RWPE2 (cell line): ENCODE results near the gene NDE1.

ENCODE experiments used
- ATAC-seq: fragments of 200-7000 bp; cut with Tn5 transposase; 3 replicates; pipeline ENCODE4 v1.9.1; 2021; ENCODE audit warnings: low read depth
- DNase-seq: peaks from one replicate; pipeline ENCODE4 v3.0.0-alpha.2; 2020; ENCODE audit warnings: low spot score
- H3K27ac ChIP-seq: fragments of 450-650 bp; 2 replicates; pipeline ENCODE4 v1.5.1; 2017; ENCODE audit warnings: mild to moderate bottlenecking; ENCODE audit not compliant: poor library complexity, severe bottlenecking
- H3K27me3 ChIP-seq: fragments of 250-450 bp; sonication (Bioruptor Pico); 2 replicates; pipeline ENCODE4 v1.5.1; 2021; ENCODE audit warnings: mild to moderate bottlenecking, moderate library complexity; ENCODE audit not compliant: insufficient read depth, poor library complexity, severe bottlenecking
- H3K36me3 ChIP-seq: fragments of 250-450 bp; sonication (Bioruptor Pico); 2 replicates; pipeline ENCODE4 v1.5.1; 2020; ENCODE audit warnings: low read depth, mild to moderate bottlenecking, moderate library complexity
- H3K4me1 ChIP-seq: fragments of 250-450 bp; sonication (Bioruptor Pico); 2 replicates; pipeline ENCODE4 v1.5.1; 2021; ENCODE audit warnings: mild to moderate bottlenecking, moderate library complexity; ENCODE audit not compliant: insufficient read depth, poor library complexity, severe bottlenecking
- H3K4me3 ChIP-seq: fragments of 250-450 bp; sonication (Bioruptor Pico); 2 replicates; pipeline ENCODE4 v1.5.1; 2021; ENCODE audit warnings: mild to moderate bottlenecking, moderate library complexity; ENCODE audit not compliant: severe bottlenecking
- H3K9me3 ChIP-seq: fragments of 250-450 bp; sonication (Bioruptor Pico); 2 replicates; pipeline ENCODE4 v1.5.1; 2021; ENCODE audit warnings: mild to moderate bottlenecking, moderate library complexity; ENCODE audit not compliant: severe bottlenecking
- CTCF ChIP-seq: fragments of 450-650 bp; IDR thresholded peaks from one replicate; pipeline ENCODE4 v1.5.1; 2017; ENCODE audit warnings: mild to moderate bottlenecking, moderate library complexity; ENCODE audit not compliant: poor library complexity, severe bottlenecking

NDE1 gene

GRCh38 chr16:15621889-15622288, 28.2 kb upstream of the NDE1 start:
- ATAC-seq, result no peak
- Histone ChIP-seq H3K9me3 (no peaks in the 10 kb centered on the region), H3K36me3 (peaks cover 71% of the 10 kb centered on the region), H3K4me3 (no peak overlapping the region), H3K27me3 (no peaks in the 10 kb centered on the region), H3K27ac (no peak overlapping the region), H3K4me1 (no peaks in the 10 kb centered on the region)
- no peak for DNase-seq
- TF ChIP-seq CTCF, result no peak

- no peak for DNase-seq
- no peak overlapping the region for H3K27ac ChIP-seq
Observed at GRCh38 chr16:15631730-15632409, 18.2 kb upstream of the NDE1 start.

GRCh38 chr16:15635926-15636325, 14.1 kb upstream of the NDE1 start:
- H3K36me3 ChIP-seq, result peaks cover 84% of the 10 kb centered on the region
- H3K27ac ChIP-seq, result no peak overlapping the region
- no peak for DNase-seq
- H3K27me3 ChIP-seq, result no peaks in the 10 kb centered on the region
- no peaks in the 10 kb centered on the region for H3K4me1 ChIP-seq
- TF ChIP-seq CTCF, result no peak
- H3K9me3 ChIP-seq, result no peaks in the 10 kb centered on the region
- no peak overlapping the region for H3K4me3 ChIP-seq
- ATAC-seq, result no peak

More at GRCh38 chr16:15631730-15632409, 18.2 kb upstream of the NDE1 start:
- H3K4me3 ChIP-seq, result no peak overlapping the region
- H3K27me3 ChIP-seq, result no peaks in the 10 kb centered on the region
- peaks cover 74% of the 10 kb centered on the region for H3K36me3 ChIP-seq
- H3K9me3 ChIP-seq, result no peaks in the 10 kb centered on the region
- ATAC-seq, result no peak
- H3K4me1 ChIP-seq, result no peaks in the 10 kb centered on the region
- no peak for TF ChIP-seq CTCF

- DNase-seq (no peak), ATAC-seq (no peak)
- H3K9me3 ChIP-seq, result no peaks in the 10 kb centered on the region
- H3K4me3 ChIP-seq, result no peak overlapping the region
- no peak overlapping the region for H3K27ac ChIP-seq
- H3K36me3 ChIP-seq, result peaks cover 79% of the 10 kb centered on the region
- no peak for TF ChIP-seq CTCF
- no peaks in the 10 kb centered on the region for H3K27me3 ChIP-seq
- no peaks in the 10 kb centered on the region for H3K4me1 ChIP-seq
Observed at GRCh38 chr16:15636392-15636873, 13.6 kb upstream of the NDE1 start.

GRCh38 chr16:15639061-15639568, 10.9 kb upstream of the NDE1 start:
- TF ChIP-seq CTCF, result no peak
- ATAC-seq, result no peak
- H3K27ac ChIP-seq, result no peak overlapping the region
- H3K9me3 ChIP-seq, result no peaks in the 10 kb centered on the region
- H3K4me3 ChIP-seq, result no peak overlapping the region
- H3K27me3 ChIP-seq, result no peaks in the 10 kb centered on the region
- H3K4me1 ChIP-seq, result no peaks in the 10 kb centered on the region
- no peak for DNase-seq
- H3K36me3 ChIP-seq, result peaks cover 55% of the 10 kb centered on the region
